ENCODE measurements around the gene MC1R.
"Not testable (repeated sequence)": the region's sequence is repeated elsewhere in the genome, so short reads cannot be mapped to it uniquely, and the experiment has no call there.

MC1R gene

GRCh38 chr16:89965447-89966225 is 47.0 kb downstream of the MC1R start:
- Mint-ChIP-seq H3K36me3 (ENCODE audit: low read depth) (peaks cover 15% of the 10 kb centered on the region), H3K27ac (no peak overlapping the region), H3K4me1 (ENCODE audit: low read depth) (peaks cover 1% of the 10 kb centered on the region), H3K27me3 (ENCODE audit: low read depth) (no peaks in the 10 kb centered on the region), H3K4me3 (no peak overlapping the region), H3K9me3 (no peaks in the 10 kb centered on the region)

DNA sequence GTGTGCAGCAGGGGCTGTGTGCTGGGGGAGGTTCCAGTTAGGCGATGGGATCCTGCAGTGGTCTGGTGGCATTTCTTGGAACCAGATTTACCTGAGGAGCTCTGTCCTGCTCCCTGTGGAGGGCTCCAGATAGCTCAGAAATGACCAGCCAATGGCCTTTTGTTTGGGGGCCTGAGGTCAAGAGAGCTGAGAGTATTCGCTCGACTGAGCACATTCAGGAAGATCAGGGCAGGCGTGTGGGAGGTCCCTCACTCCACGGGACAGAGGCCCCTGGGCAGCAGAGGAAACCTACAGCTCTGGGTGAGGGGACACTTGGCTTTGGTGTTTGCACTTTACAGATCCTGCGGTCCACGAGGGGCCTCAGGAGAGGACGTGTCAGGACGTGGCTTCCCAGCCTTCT is 48.1 kb downstream of the MC1R start:
- peaks cover 8% of the 10 kb centered on the region for H3K4me1 Mint-ChIP-seq (ENCODE audit: low read depth)
- H3K27me3 Mint-ChIP-seq (ENCODE audit: low read depth): no peaks in the 10 kb centered on the region
- H3K4me3 Mint-ChIP-seq: no peak overlapping the region
- peaks cover 3% of the 10 kb centered on the region for H3K9me3 Mint-ChIP-seq
- no peak overlapping the region for H3K27ac Mint-ChIP-seq
- H3K36me3 Mint-ChIP-seq (ENCODE audit: low read depth): peaks cover 18% of the 10 kb centered on the region

GRCh38 chr16:89967436-89967835 is 48.8 kb downstream of the MC1R start:
- not testable (repeated sequence) for H3K27me3 Mint-ChIP-seq (ENCODE audit: low read depth); H3K4me3 Mint-ChIP-seq; H3K9me3 Mint-ChIP-seq; H3K4me1 Mint-ChIP-seq (ENCODE audit: low read depth); H3K27ac Mint-ChIP-seq
- H3K36me3 Mint-ChIP-seq (ENCODE audit: low read depth): peaks cover 18% of the 10 kb centered on the region

DNA sequence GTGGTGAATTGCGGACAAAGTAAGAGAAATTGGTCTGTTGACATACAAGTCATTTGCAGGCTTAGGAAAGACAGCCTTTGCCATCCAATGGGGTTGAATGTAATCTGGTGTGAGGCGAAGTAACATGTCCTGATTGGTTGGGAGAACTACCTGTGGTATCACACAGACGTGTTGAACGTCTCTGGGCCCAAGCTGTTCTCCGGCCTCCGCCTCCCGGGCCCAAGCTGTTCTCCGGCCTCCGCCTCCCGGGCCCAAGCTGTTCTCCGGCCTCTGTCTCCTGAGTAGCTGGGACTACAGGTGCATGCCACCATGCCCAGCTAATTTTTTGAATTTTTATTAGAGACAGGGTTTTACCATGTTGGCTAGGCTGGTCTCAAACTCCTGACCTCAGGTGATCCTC is 49.4 kb downstream of the MC1R start:
- peaks cover 11% of the 10 kb centered on the region for H3K4me1 Mint-ChIP-seq (ENCODE audit: low read depth)
- H3K36me3 Mint-ChIP-seq (ENCODE audit: low read depth): peaks cover 21% of the 10 kb centered on the region
- H3K27ac Mint-ChIP-seq; H3K4me3 Mint-ChIP-seq; H3K27me3 Mint-ChIP-seq (ENCODE audit: low read depth); H3K9me3 Mint-ChIP-seq: not testable (repeated sequence)

DNA sequence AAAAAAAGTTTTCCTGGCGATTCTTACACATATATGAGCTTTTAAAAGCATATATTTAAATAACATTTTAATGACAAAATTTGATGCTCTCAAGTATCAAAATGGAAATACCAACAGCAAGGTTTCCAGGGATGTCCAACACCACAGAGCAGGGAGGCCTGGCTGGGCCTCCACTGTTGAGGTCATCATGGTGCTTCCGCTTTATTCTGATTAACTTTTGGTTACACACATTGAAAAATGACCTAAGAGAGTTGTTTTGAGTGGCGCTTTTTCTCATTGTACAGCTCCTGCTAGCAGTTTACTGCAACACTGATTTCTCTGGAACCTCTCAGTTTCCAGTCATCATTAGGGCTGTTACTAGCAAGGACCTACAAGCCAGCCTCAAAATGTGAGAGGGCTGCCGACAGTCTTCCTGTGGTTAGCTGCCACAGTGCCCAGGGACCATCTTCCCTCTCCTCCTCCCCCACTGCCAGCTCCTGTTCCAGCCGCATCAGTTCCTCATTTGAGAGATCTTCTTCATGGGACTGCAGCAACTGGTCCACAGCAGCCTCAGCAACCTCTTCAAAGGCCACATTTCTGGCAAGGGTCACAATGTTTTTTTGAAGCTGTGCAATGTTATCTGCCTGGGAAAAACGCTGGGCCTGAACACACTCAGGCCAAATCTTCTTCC is 51.2 kb downstream of the MC1R start:
- H3K27ac Mint-ChIP-seq: no peak overlapping the region
- no peak overlapping the region for H3K4me3 Mint-ChIP-seq
- H3K9me3 Mint-ChIP-seq: peaks cover 3% of the 10 kb centered on the region
- peaks cover 21% of the 10 kb centered on the region for H3K4me1 Mint-ChIP-seq (ENCODE audit: low read depth)
- no peaks in the 10 kb centered on the region for H3K27me3 Mint-ChIP-seq (ENCODE audit: low read depth)
- peaks cover 25% of the 10 kb centered on the region for H3K36me3 Mint-ChIP-seq (ENCODE audit: low read depth)
